H1 (cell line): ENCODE results near the gene STX8. TPM values are rescaled to one million over a fixed set of nuclear protein-coding genes. Genes with fewer than 3 reads are reported as not detected.

Experiments
- CTCF ChIA-PET: fragments of 300-600 bp; sonication (Branson Sonifier 250); formaldehyde crosslinking; loops from one replicate; lab custom pipeline; 2021; ENCODE audit not compliant: partially characterized antibody; lab: Charles Lee
- POLR2A ChIA-PET: fragments of 300-600 bp; sonication (Branson Sonifier 250); formaldehyde crosslinking; loops from one replicate; lab custom pipeline; 2021; ENCODE audit warnings: inconsistent platforms; ENCODE audit not compliant: partially characterized antibody; lab: Charles Lee
- DNase-seq, 2 experiments: peaks; one replicate each; pipeline versions ENCODE4 v3.0.0 to v3.0.0-alpha.2; 2010 to 2022; ENCODE audit warnings: low spot score in 2 of 2, low read depth in 1 of 2, mixed read lengths in 1 of 2
- FAIRE-seq: peaks from 2 replicates; lab custom pipeline; 2011; peaks lifted over from hg19 to GRCh38; lab: Jason Lieb, UNC
- H2AFZ ChIP-seq: 2 replicates; pipeline ENCODE4 v1.8.1; 2012; ENCODE audit warnings: low read length, inconsistent platforms
- H2AK5ac ChIP-seq: 2 replicates; pipeline ENCODE4 v1.6.1; 2013; ENCODE audit warnings: low read depth, low read length
- H2BK120ac ChIP-seq: replicated peaks from 2 replicates; pipeline ENCODE3; 2013; ENCODE audit warnings: low read depth, low read length, inconsistent platforms
- H2BK12ac ChIP-seq: 2 replicates; pipeline ENCODE4 v1.6.1; 2013; ENCODE audit warnings: low read depth, low read length
- H2BK15ac ChIP-seq: 2 replicates; pipeline ENCODE4 v1.6.1; 2013; ENCODE audit warnings: low read length
- H2BK20ac ChIP-seq: 2 replicates; pipeline ENCODE4 v1.6.1; 2013; ENCODE audit warnings: low read length
- H2BK5ac ChIP-seq: 2 replicates; pipeline ENCODE4 v1.6.1; 2013; ENCODE audit warnings: low read depth, low read length
- H3K14ac ChIP-seq: 2 replicates; pipeline ENCODE4 v1.6.1; 2013; ENCODE audit warnings: inconsistent platforms; ENCODE audit not compliant: insufficient read length
- H3K18ac ChIP-seq: 2 replicates; pipeline ENCODE4 v1.6.1; 2013; ENCODE audit warnings: low read length; ENCODE audit errors: extremely low read depth
- H3K23ac ChIP-seq: 2 replicates; pipeline ENCODE4 v1.6.1; 2013; ENCODE audit warnings: inconsistent platforms; ENCODE audit not compliant: insufficient read length
- H3K23me2 ChIP-seq: 2 replicates; pipeline ENCODE4 v1.6.1; 2013; ENCODE audit warnings: low read depth, low read length
- H3K27ac ChIP-seq: 2 replicates; pipeline ENCODE4 v1.6.1; 2011; ENCODE audit warnings: low read depth, low read length, inconsistent platforms
- H3K27me3 ChIP-seq, 4 experiments: replicated peaks in 1 of 4; 1 replicate in 1 of 4; 2 replicates in 3 of 4; pipeline versions ENCODE4 v1.6.1 to v1.8.1; 2011 to 2013; ENCODE audit warnings: low read length in 3 of 4, mild to moderate bottlenecking in 3 of 4, inconsistent platforms in 2 of 4, mixed read lengths in 2 of 4, moderate library complexity in 1 of 4; ENCODE audit not compliant: control insufficient read depth in 3 of 4, insufficient read depth in 3 of 4; ENCODE audit errors: extremely low read depth in 1 of 4
- H3K36me3 ChIP-seq, 4 experiments: 2 replicates each; pipeline versions ENCODE4 v1.6.1 to v1.8.1; 2011 to 2013; ENCODE audit warnings: mild to moderate bottlenecking in 4 of 4, low read length in 3 of 4, moderate library complexity in 2 of 4, control low read depth in 1 of 4, inconsistent platforms in 1 of 4; ENCODE audit not compliant: insufficient read depth in 4 of 4, control insufficient read depth in 2 of 4
- H3K4ac ChIP-seq: replicated peaks from 2 replicates; pipeline ENCODE3; 2013; ENCODE audit warnings: low read length, low read depth, mixed read lengths, inconsistent platforms; ENCODE audit not compliant: insufficient read length
- H3K4me1 ChIP-seq, 4 experiments: replicated peaks in 1 of 4; 1 replicate in 1 of 4; 2 replicates in 3 of 4; pipeline versions ENCODE4 v1.6.1 to v1.8.1; 2011 to 2013; ENCODE audit warnings: low read length in 3 of 4, inconsistent platforms in 2 of 4, mixed read lengths in 1 of 4; ENCODE audit not compliant: insufficient read depth in 4 of 4, control insufficient read depth in 3 of 4
- H3K4me2 ChIP-seq, 2 experiments: 2 replicates each; pipeline versions ENCODE4 v1.6.1 to v1.8.1; 2011 to 2013; ENCODE audit warnings: low read depth in 2 of 2, low read length in 2 of 2, control low read depth in 1 of 2, inconsistent platforms in 1 of 2, mild to moderate bottlenecking in 1 of 2; ENCODE audit not compliant: insufficient read depth in 1 of 2
- H3K4me3 ChIP-seq, 4 experiments: fragments of 200-600, 300-600 bp in 1 of 4; sonication (generic), shearing (Covaris generic), sonication (Bioruptor Twin) in 1 of 4; 2 replicates each; pipeline versions ENCODE4 v1.5.1 to v1.8.1; 2011 to 2016; ENCODE audit warnings: low read length in 4 of 4, low read depth in 3 of 4, control low read depth in 2 of 4, inconsistent platforms in 2 of 4, mild to moderate bottlenecking in 2 of 4, mixed read lengths in 1 of 4, moderate library complexity in 1 of 4; ENCODE audit not compliant: insufficient read depth in 2 of 4; ENCODE audit errors: extremely low read depth in 1 of 4
- H3K56ac ChIP-seq: replicated peaks from 2 replicates; pipeline ENCODE3; 2013; ENCODE audit warnings: low read depth, mild to moderate bottlenecking, mixed read lengths, low read length, inconsistent platforms; ENCODE audit not compliant: insufficient read length
- H3K79me1 ChIP-seq: 2 replicates; pipeline ENCODE4 v1.6.1; 2013; ENCODE audit warnings: low read depth, low read length, control low read depth
- H3K79me2 ChIP-seq, 2 experiments: 2 replicates each; pipeline versions ENCODE4 v1.6.1 to v1.8.1; 2012 to 2013; ENCODE audit warnings: low read length in 2 of 2, mild to moderate bottlenecking in 2 of 2, inconsistent platforms in 1 of 2; ENCODE audit not compliant: insufficient read depth in 2 of 2, control insufficient read depth in 1 of 2
- H3K9ac ChIP-seq, 4 experiments: replicated peaks in 1 of 4; 1 replicate in 1 of 4; 2 replicates in 3 of 4; pipeline versions ENCODE4 v1.6.1 to v1.8.1; 2011 to 2013; ENCODE audit warnings: low read depth in 3 of 4, low read length in 3 of 4, control low read depth in 2 of 4, mild to moderate bottlenecking in 2 of 4, moderate library complexity in 2 of 4, inconsistent platforms in 1 of 4; ENCODE audit errors: extremely low read depth in 1 of 4
- H3K9me3 ChIP-seq, 2 experiments: 2 replicates each; pipeline versions ENCODE4 v1.6.1 to v1.8.1; 2012 to 2013; ENCODE audit warnings: mild to moderate bottlenecking in 2 of 2, moderate library complexity in 2 of 2, control low read depth in 1 of 2, inconsistent platforms in 1 of 2, low read depth in 1 of 2, low read length in 1 of 2, mixed read lengths in 1 of 2; ENCODE audit not compliant: insufficient read depth in 2 of 2
- H4K20me1 ChIP-seq, 2 experiments: replicated peaks in 1 of 2; 2 replicates each; pipeline versions ENCODE3 to v1.8.1; 2011 to 2013; ENCODE audit warnings: inconsistent platforms in 2 of 2, low read length in 2 of 2, mild to moderate bottlenecking in 1 of 2; ENCODE audit not compliant: insufficient read depth in 2 of 2, control insufficient read depth in 1 of 2
- H4K5ac ChIP-seq: 2 replicates; pipeline ENCODE4 v1.6.1; 2013; ENCODE audit warnings: low read length, low read depth, mixed read lengths, inconsistent platforms; ENCODE audit not compliant: insufficient read length
- H4K8ac ChIP-seq: 2 replicates; pipeline ENCODE4 v1.8.0; 2013; ENCODE audit warnings: mild to moderate bottlenecking, moderate library complexity, low read length, inconsistent platforms; ENCODE audit not compliant: insufficient read depth; ENCODE audit errors: extremely low read depth
- H4K91ac ChIP-seq: replicated peaks from 2 replicates; pipeline ENCODE3; 2013; ENCODE audit warnings: low read length, mixed read lengths, inconsistent platforms; ENCODE audit not compliant: insufficient read length
- CEBPB ChIP-seq: IDR thresholded peaks from 2 replicates; pipeline ENCODE4 v1.6.1; 2012; ENCODE audit warnings: low read depth, low read length
- CREB1 ChIP-seq: IDR thresholded peaks from 2 replicates; pipeline ENCODE4 v1.6.1; 2012; ENCODE audit warnings: inconsistent platforms
- CTCF ChIP-seq, 3 experiments: IDR thresholded peaks; 1 replicate in 2 of 3; 2 replicates in 1 of 3; pipeline versions ENCODE4 v1.5.1 to v1.6.1; 2011; ENCODE audit warnings: low read length in 3 of 3, mild to moderate bottlenecking in 3 of 3, inconsistent platforms in 2 of 3, low read depth in 1 of 3, moderate library complexity in 1 of 3; ENCODE audit not compliant: insufficient read depth in 1 of 3; ENCODE audit errors: control extremely low read depth in 1 of 3
- HDAC2 ChIP-seq, 2 experiments: fragments of 300-600 bp in 1 of 2; sonication (generic) in 1 of 2; IDR thresholded peaks; 2 replicates each; pipeline ENCODE4 v1.6.1; 2011 to 2012; ENCODE audit warnings: low read depth in 2 of 2, low read length in 2 of 2, mild to moderate bottlenecking in 2 of 2, moderate library complexity in 2 of 2, borderline replicate concordance in 1 of 2, inconsistent platforms in 1 of 2
- KDM4A ChIP-seq: IDR thresholded peaks from one replicate; pipeline ENCODE4 v1.7.1; 2012; ENCODE audit warnings: low read depth, mild to moderate bottlenecking, moderate library complexity, low read length, inconsistent platforms; ENCODE audit not compliant: severe bottlenecking
- KDM5A ChIP-seq: fragments of 200-600 bp; IDR thresholded peaks from 2 replicates; pipeline ENCODE4 v1.7.1; 2012; ENCODE audit warnings: mild to moderate bottlenecking, low read length, inconsistent platforms, mixed read lengths
- MAFK ChIP-seq: IDR thresholded peaks from 2 replicates; pipeline ENCODE4 v1.6.1; 2012; ENCODE audit warnings: low read depth, mild to moderate bottlenecking, improper control_type of control experiment, low read length
- NANOG ChIP-seq: IDR thresholded peaks from 2 replicates; pipeline ENCODE4 v1.6.1; 2011; ENCODE audit warnings: low read length, low read depth, mild to moderate bottlenecking, inconsistent platforms; ENCODE audit not compliant: insufficient read depth, poor library complexity, severe bottlenecking
- POLR2A ChIP-seq, 2 experiments: IDR thresholded peaks; 1 replicate in 1 of 2; 2 replicates in 1 of 2; pipeline ENCODE4 v1.6.1; 2011; ENCODE audit warnings: low read depth in 2 of 2, low read length in 2 of 2, mild to moderate bottlenecking in 2 of 2; ENCODE audit errors: control extremely low read depth in 1 of 2
- RXRA ChIP-seq: IDR thresholded peaks from 2 replicates; pipeline ENCODE4 v1.6.1; 2011; ENCODE audit warnings: low read depth, mild to moderate bottlenecking, low read length, moderate library complexity; ENCODE audit not compliant: insufficient read depth
- SIN3A ChIP-seq, 2 experiments: IDR thresholded peaks in 1 of 2; conservative IDR thresholded peaks in 1 of 2; 2 replicates each; pipeline ENCODE4 v1.6.1; 2011 to 2012; ENCODE audit warnings: low read length in 2 of 2, improper control_type of control experiment in 1 of 2, low read depth in 1 of 2, mild to moderate bottlenecking in 1 of 2
- SP4 ChIP-seq: IDR thresholded peaks from 2 replicates; pipeline ENCODE4 v1.6.1; 2012; ENCODE audit warnings: low read length, inconsistent platforms
- WGBS, 2 experiments: shearing (Covaris generic) in 1 of 2; methylation state at CpG; one replicate each; pipeline versions ENCODE4 v1.1.6 to v1.1.7; 2013 to 2015; ENCODE audit warnings: low lambda C conversion rate in 2 of 2, mixed read lengths in 2 of 2, inconsistent platforms in 1 of 2, low coverage in 1 of 2, missing lambda C conversion rate in 1 of 2; ENCODE audit not compliant: insufficient replicate concordance in 2 of 2, insufficient coverage in 1 of 2, insufficient read length in 1 of 2; ENCODE audit errors: extremely low coverage in 1 of 2, missing lambda C conversion rate in 1 of 2; 5-methylcytosine and 5-hydroxymethylcytosine counted together
- polyA plus RNA-seq, 7 experiments: library from polyadenylated mRNA; depleted of rRNA in 3 of 7; stranded (reverse) in 5 of 7; unstranded in 2 of 7; fragments of >200 nt in 5 of 7; fragments of 200-250 nt in 2 of 7; gene quantifications; 1 replicate in 5 of 7; 2 replicates in 1 of 7; 4 replicates in 1 of 7; pipeline versions ENCODE4 v1.2.1 to v1.2.3, GENCODE V29; 2011 to 2013; ENCODE audit warnings: missing spikeins in 2 of 7, mixed read lengths in 2 of 7
- total RNA-seq: library from RNA; stranded (reverse); fragmentation: NEBNext Ultra II Directional; extraction: Animal tissue kit (Norgen Biotek cat#: 25700); gene quantifications from 2 replicates; pipeline ENCODE4 v1.2.1, GENCODE V29; 2021

Gene STX8
- total and polyA plus RNA-seq, 2 of the 8 experiments (the other 6 are each of a cell fraction or from before 2014, with no cell fraction given): 22.8 to 42.5 TPM

GRCh38 chr17:9451934-9452333 lies 123.7 kb downstream of the STX8 start:
- no peaks in the 10 kb centered on the region for H3K9me3 ChIP-seq
- no peak overlapping the region for H3K23ac ChIP-seq
- WGBS, 2 experiments: 88% methylated on average over 1 of the region's 1 CpG; no CpG with 5 or more reads in 1 of the 2 experiments
- H3K4me2 ChIP-seq: no peak overlapping the region
- H2AK5ac ChIP-seq: no peak overlapping the region
- no peak overlapping the region for H2BK15ac ChIP-seq
- no peak overlapping the region for H2AFZ ChIP-seq
- no peak for DNase-seq
- no peak overlapping the region for H3K14ac ChIP-seq
- no peaks in the 10 kb centered on the region for H3K36me3 ChIP-seq
- no peak overlapping the region for H4K91ac ChIP-seq
- no peak overlapping the region for H3K18ac ChIP-seq
- H3K56ac ChIP-seq: no peak overlapping the region
- H3K4me3 ChIP-seq: no peak overlapping the region
- POLR2A ChIA-PET: interaction anchor here (1.2 kb wide), 1 partner anchor 49 kb away, joined by 3 read pairs; no protein-coding TSS in a partner anchor
- H4K5ac ChIP-seq: no peak overlapping the region
- CTCF ChIA-PET: interaction anchor here (0.8 kb wide), 1 partner anchor 17 kb away, joined by 4 read pairs; no protein-coding TSS in a partner anchor
- H2BK20ac ChIP-seq: no peak overlapping the region
- no peak for FAIRE-seq
- H4K8ac ChIP-seq: no peak overlapping the region
- no peak overlapping the region for H2BK12ac ChIP-seq
- no peaks in the 10 kb centered on the region for H3K79me1 ChIP-seq
- no peaks in the 10 kb centered on the region for H3K27me3 ChIP-seq
- H3K4ac ChIP-seq: no peak overlapping the region
- no peaks in the 10 kb centered on the region for H4K20me1 ChIP-seq
- no peak overlapping the region for H3K9ac ChIP-seq
- no peaks in the 10 kb centered on the region for H3K23me2 ChIP-seq
- H3K4me1 ChIP-seq: no peaks in the 10 kb centered on the region
- no peak overlapping the region for H2BK5ac ChIP-seq
- H3K79me2 ChIP-seq: no peaks in the 10 kb centered on the region
- H2BK120ac ChIP-seq: no peak overlapping the region
- no peak overlapping the region for H3K27ac ChIP-seq
- no peak for TF ChIP-seq KDM5A
- no peak for TF ChIP-seq SIN3A (conservative IDR thresholded peaks at IDR 0.05 in 1 of 2, IDR thresholded peaks at IDR 0.05 in 1 of 2; ENCODE audit: low read depth in 1 of 2, low read length in 2 of 2)
- no peak for TF ChIP-seq CTCF (IDR thresholded peaks at IDR 0.05; ENCODE audit: control extremely low read depth in 1 of 3, insufficient read depth in 1 of 3, low read depth in 1 of 3, low read length in 3 of 3)
- TF ChIP-seq MAFK: no peak
- no peak for TF ChIP-seq KDM4A
- no peak for TF ChIP-seq POLR2A (IDR thresholded peaks at IDR 0.05; ENCODE audit: control extremely low read depth in 1 of 2, low read depth in 2 of 2, low read length in 2 of 2)
- no peak for TF ChIP-seq CEBPB
- no peak for TF ChIP-seq HDAC2 (IDR thresholded peaks at IDR 0.05; ENCODE audit: borderline replicate concordance in 1 of 2, low read depth in 2 of 2, low read length in 2 of 2)
- no peak for TF ChIP-seq CREB1
- TF ChIP-seq RXRA: no peak
- TF ChIP-seq SP4: no peak
- TF ChIP-seq NANOG: no peak
